HepG2 (cell line): Measurements from ENCODE around the gene RAB5B. TPM values are rescaled to one million over a fixed set of nuclear protein-coding genes. Genes with fewer than 3 reads are reported as not detected.
A peak's percentile ranks its signal among the peaks of the same experiment; 100 is the strongest.

Source experiments
- DR1 ChIP-seq: sonication (generic); formaldehyde crosslinking; IDR thresholded peaks from 2 replicates; pipeline ENCODE4 v1.8.0; 2021; ENCODE audit warnings: mild to moderate bottlenecking, missing genetic modification reagents, inconsistent platforms
- GABPA ChIP-seq, 2 experiments: IDR thresholded peaks; 2 replicates each; pipeline ENCODE4 v1.6.1; 2011 to 2016; ENCODE audit warnings: low read depth in 2 of 2, low read length in 1 of 2, missing biosample characterization in 1 of 2, missing genetic modification characterization in 1 of 2
- GLI4 ChIP-seq: sonication (generic); formaldehyde crosslinking; IDR thresholded peaks from 2 replicates; pipeline ENCODE4 v1.5.1; 2020; ENCODE audit warnings: missing genetic modification reagents, mild to moderate bottlenecking, moderate library complexity, borderline replicate concordance
- HNF4A ChIP-seq: sonication (generic); formaldehyde crosslinking; IDR thresholded peaks from 2 replicates; pipeline ENCODE4 v1.4.0; 2020; ENCODE audit warnings: missing genetic modification reagents
- HOXA9 ChIP-seq: sonication (generic); formaldehyde crosslinking; IDR thresholded peaks from 2 replicates; pipeline ENCODE4 v1.8.1; 2022; ENCODE audit warnings: missing genetic modification reagents, mild to moderate bottlenecking, moderate library complexity, borderline replicate concordance
- ISL2 ChIP-seq: sonication (generic); formaldehyde crosslinking; IDR thresholded peaks from 2 replicates; pipeline ENCODE4 v1.5.0; 2020; ENCODE audit warnings: missing genetic modification reagents
- KDM2A ChIP-seq: sonication (generic); formaldehyde crosslinking; IDR thresholded peaks from 2 replicates; pipeline ENCODE4 v1.4.0; 2020; ENCODE audit warnings: low read depth, missing genetic modification reagents, borderline replicate concordance
- KLF15 ChIP-seq: sonication (generic); formaldehyde crosslinking; IDR thresholded peaks from 2 replicates; pipeline ENCODE4 v1.8.1; 2023; ENCODE audit warnings: borderline replicate concordance, mild to moderate bottlenecking, inconsistent platforms, missing genetic modification reagents, mixed read lengths
- LBX2 ChIP-seq: sonication (generic); formaldehyde crosslinking; IDR thresholded peaks from 2 replicates; pipeline ENCODE4 v1.5.0; 2020; ENCODE audit warnings: missing genetic modification reagents, mild to moderate bottlenecking, borderline replicate concordance
- MAZ ChIP-seq, 2 experiments: sonication (generic) in 1 of 2; formaldehyde crosslinking in 1 of 2; IDR thresholded peaks; 2 replicates each; pipeline versions ENCODE4 v1.5.0 to v1.6.1; 2012 to 2020; ENCODE audit warnings: low read depth in 2 of 2, mild to moderate bottlenecking in 2 of 2, borderline replicate concordance in 1 of 2, improper control_type of control experiment in 1 of 2, low read length in 1 of 2, missing genetic modification reagents in 1 of 2, moderate library complexity in 1 of 2
- NR2F1 ChIP-seq, 2 experiments: fragments of 450-650 bp in 1 of 2; formaldehyde crosslinking in 1 of 2; IDR thresholded peaks; 2 replicates each; pipeline versions ENCODE4 v1.5.0 to v1.6.1; 2016 to 2020; ENCODE audit warnings: mild to moderate bottlenecking in 1 of 2, missing compliant biosample characterization in 1 of 2, missing genetic modification reagents in 1 of 2, moderate library complexity in 1 of 2
- RBM39 ChIP-seq: fragments of 200-400 bp; formaldehyde crosslinking; IDR thresholded peaks from one replicate; pipeline ENCODE4 v1.6.1; 2018; ENCODE audit warnings: antibody characterized with exemption, mild to moderate bottlenecking, low read depth, low read length; ENCODE audit not compliant: poor library complexity, severe bottlenecking
- SATB2 ChIP-seq: sonication (generic); formaldehyde crosslinking; IDR thresholded peaks from 2 replicates; pipeline ENCODE4 v1.5.0; 2020; ENCODE audit warnings: missing genetic modification reagents
- SMARCC2 ChIP-seq: fragments of 450-650 bp; IDR thresholded peaks from 2 replicates; pipeline ENCODE4 v1.6.1; 2017; ENCODE audit warnings: antibody characterized with exemption, mild to moderate bottlenecking
- SNAPC5 ChIP-seq: sonication (generic); formaldehyde crosslinking; IDR thresholded peaks from 2 replicates; pipeline ENCODE4 v1.8.1; 2023; ENCODE audit warnings: mild to moderate bottlenecking, missing genetic modification reagents, borderline replicate concordance
- TBX2 ChIP-seq: sonication (generic); formaldehyde crosslinking; IDR thresholded peaks from 2 replicates; pipeline ENCODE4 v1.5.0; 2020; ENCODE audit warnings: missing genetic modification reagents, mild to moderate bottlenecking, borderline replicate concordance
- WIZ ChIP-seq: sonication (generic); formaldehyde crosslinking; IDR thresholded peaks from 2 replicates; pipeline ENCODE4 v1.5.1; 2020; ENCODE audit warnings: mild to moderate bottlenecking, missing genetic modification reagents
- ZFY ChIP-seq: sonication (generic); formaldehyde crosslinking; IDR thresholded peaks from 2 replicates; pipeline ENCODE4 v1.4.0; 2020; ENCODE audit warnings: missing genetic modification reagents
- ZGPAT ChIP-seq: IDR thresholded peaks from 2 replicates; pipeline ENCODE4 v1.6.1; 2016; ENCODE audit warnings: mild to moderate bottlenecking
- ZNF101 ChIP-seq: sonication (generic); formaldehyde crosslinking; IDR thresholded peaks from 2 replicates; pipeline ENCODE4 v1.4.0; 2020; ENCODE audit warnings: mild to moderate bottlenecking, low read depth, missing genetic modification reagents, borderline replicate concordance
- ZNF207 ChIP-seq: fragments of 450-650 bp; IDR thresholded peaks from 2 replicates; pipeline ENCODE4 v1.6.1; 2016; ENCODE audit warnings: antibody characterized with exemption, borderline replicate concordance
- ZNF230 ChIP-seq: sonication (generic); formaldehyde crosslinking; IDR thresholded peaks from 2 replicates; pipeline ENCODE4 v1.4.0; 2020; ENCODE audit warnings: mild to moderate bottlenecking, missing genetic modification reagents
- ZNF639 ChIP-seq: conservative IDR thresholded peaks from 2 replicates; pipeline ENCODE4 v1.6.1; 2018; ENCODE audit warnings: missing genetic modification reagents
- ZNF768 ChIP-seq: sonication (generic); formaldehyde crosslinking; IDR thresholded peaks from 2 replicates; pipeline ENCODE4 v1.4.0; 2020; ENCODE audit warnings: missing genetic modification reagents
- ZNF83 ChIP-seq: sonication (generic); formaldehyde crosslinking; IDR thresholded peaks from 2 replicates; pipeline ENCODE4 v1.4.0; 2020; ENCODE audit warnings: missing genetic modification reagents, mild to moderate bottlenecking, borderline replicate concordance
- polyA plus RNA-seq, 8 experiments: library from polyadenylated mRNA; depleted of rRNA in 3 of 8; stranded (reverse) in 7 of 8; unstranded in 1 of 8; fragments of >200 nt; fragmentation: Illumina TruSeq in 4 of 8; extraction: Trizol in 4 of 8; gene quantifications; 2 replicates each; pipeline versions ENCODE4 v1.2.1 to v1.2.3, GENCODE V29; 2011 to 2016; ENCODE audit warnings: low read depth in 4 of 8, missing spikeins in 1 of 8, mixed read lengths in 1 of 8; ENCODE audit not compliant: insufficient read depth in 1 of 8
- total RNA-seq, 5 experiments: library from RNA; depleted of rRNA; stranded (reverse); fragments of >200 nt; fragmentation: Illumina TruSeq; extraction: Trizol; gene quantifications; 2 replicates each; pipeline ENCODE4 v1.2.3, GENCODE V29; 2016; ENCODE audit warnings: low read depth in 1 of 5

Gene RAB5B
- total and polyA plus RNA-seq, 2 of the 13 experiments (the other 11 are each of a cell fraction or from before 2014, with no cell fraction given) = 26.0 to 68.3 TPM

- TF ChIP-seq KLF15 (CRISPR knock-in tag) (0 out of 2 replicates have a peak, but pooled peaks have one; percentile 65), MAZ (IDR thresholded peaks at IDR 0.05; ENCODE audit: borderline replicate concordance, low read depth, low read length) (peak; percentile 67), MAZ (CRISPR knock-in tag; IDR thresholded peaks at IDR 0.05; ENCODE audit: low read depth) (peak; percentile 48; the same call in 1 of the 2 replicates), HNF4A (peak; percentile 47; the same call in 1 of the 2 replicates), DR1 (peak; percentile 94), WIZ (CRISPR knock-in tag) (no peak), ZNF230 (CRISPR knock-in tag) (peak; percentile 50; the same call in 1 of the 2 replicates), SATB2 (CRISPR knock-in tag) (no peak), LBX2 (peak; percentile 87; the same call in 1 of the 2 replicates), ZNF83 (CRISPR knock-in tag) (no peak), KDM2A (peak; percentile 79), RBM39 (peak; percentile 85), ZGPAT (CRISPR knock-in tag) (peak; percentile 75), GLI4 (CRISPR knock-in tag) (peak; percentile 85; the same call in 1 of the 2 replicates), ZNF101 (CRISPR knock-in tag) (0 out of 2 replicates have a peak, but pooled peaks have one; percentile 50), ZNF639 (CRISPR knock-in tag) (no peak), GABPA (IDR thresholded peaks at IDR 0.05; ENCODE audit: low read depth, low read length) (no peak), GABPA (CRISPR knock-in tag; IDR thresholded peaks at IDR 0.05; ENCODE audit: low read depth) (peak; percentile 68), SMARCC2 (no peak), ZFY (CRISPR knock-in tag) (peak; percentile 95), HOXA9 (CRISPR knock-in tag) (no peak), ZNF207 (no peak), ISL2 (CRISPR knock-in tag) (peak; percentile 57; the same call in 1 of the 2 replicates), SNAPC5 (CRISPR knock-in tag) (no peak), TBX2 (CRISPR knock-in tag) (peak; percentile 25; the same call in 1 of the 2 replicates), NR2F1 (CRISPR knock-in tag; IDR thresholded peaks at IDR 0.05) (0 out of 4 replicates have a peak, but pooled peaks of 1 of the 2 experiments have one; percentile 29), ZNF768 (peak; percentile 69; the same call in 1 of the 2 replicates)
These were observed at the start of gene RAB5B (continued) for GRCh38 chr12:55973599-55974307.
